ENCODE measurements around the gene NR2F6. TPM values are rescaled to one million over a fixed set of nuclear protein-coding genes. Genes with fewer than 3 reads are reported as not detected.
A peak's percentile ranks its signal among the peaks of the same experiment; 100 is the strongest.

The NR2F6 gene
- total and polyA plus RNA-seq, 2 experiments from 2014 or later = 64.0 to 209 TPM

DNA sequence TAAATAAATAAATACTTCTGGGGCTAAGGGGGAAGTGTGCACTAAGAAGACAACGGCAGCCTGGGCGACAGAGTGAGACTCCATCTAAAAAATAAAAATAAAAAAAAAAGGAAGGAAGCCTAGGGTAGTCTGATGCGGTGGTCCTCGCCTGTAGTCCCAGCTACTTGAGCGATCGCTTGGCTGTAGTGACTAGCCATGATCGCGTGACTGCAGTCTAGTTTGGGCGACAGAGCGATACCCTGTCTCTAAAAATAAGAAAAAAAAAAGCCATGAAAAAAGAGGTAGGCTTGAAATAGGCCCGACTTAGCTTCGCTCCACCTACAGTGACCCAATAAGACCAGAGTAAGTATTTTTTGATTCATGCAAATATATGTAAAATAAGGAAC, 20.9 kb upstream of the NR2F6 start:
- no peak overlapping the region for H2AFZ ChIP-seq

More for the DNA sequence above, 20.9 kb upstream of the NR2F6 start:
- peak; percentile 38 for DNase-seq (ENCODE audit: low spot score)
- no peak overlapping the region for H3K4me3 ChIP-seq
- Mint-ChIP-seq H3K4me3 (peak overlapping the region; percentile 96), H3K4me1 (peaks cover 20% of the 10 kb centered on the region), H3K36me3 (ENCODE audit: low read depth) (peaks cover 31% of the 10 kb centered on the region), H3K9me3 (peaks cover 6% of the 10 kb centered on the region; the same call in 2 of the 3 replicates), H3K27me3 (ENCODE audit: insufficient read depth, low read depth, poor library complexity) (peaks cover 23% of the 10 kb centered on the region), H3K27ac (peak overlapping the region; percentile 82)
- peak; percentile 1; the same call in 2 of the 3 replicates for ATAC-seq
- no peaks in the 10 kb centered on the region for H4K20me1 ChIP-seq (replicated peaks; ENCODE audit: insufficient read depth)
- H3K27me3 ChIP-seq (ENCODE audit: insufficient read depth) = no peaks in the 10 kb centered on the region
- H3K4me1 ChIP-seq (ENCODE audit: insufficient read depth) = 0 out of 2 replicates have a peak, but pooled peaks cover 5% of the 10 kb centered on the region
- H3K4me2 ChIP-seq = no peak overlapping the region
- TF ChIP-seq EZH2 (IDR thresholded peaks at IDR 0.05; ENCODE audit: low read depth, unreplicated experiment) = no peak
- no peak for TF ChIP-seq CREB1 (CRISPR knock-in tag; IDR thresholded peaks at IDR 0.05; ENCODE audit: low read depth)
- TF ChIP-seq ZNF331 (CRISPR knock-in tag; IDR thresholded peaks at IDR 0.05; ENCODE audit: low read depth) = no peak
- TF ChIP-seq JUNB (IDR thresholded peaks at IDR 0.05; ENCODE audit: unreplicated experiment) = no peak
- TF ChIP-seq, protein P1, sequence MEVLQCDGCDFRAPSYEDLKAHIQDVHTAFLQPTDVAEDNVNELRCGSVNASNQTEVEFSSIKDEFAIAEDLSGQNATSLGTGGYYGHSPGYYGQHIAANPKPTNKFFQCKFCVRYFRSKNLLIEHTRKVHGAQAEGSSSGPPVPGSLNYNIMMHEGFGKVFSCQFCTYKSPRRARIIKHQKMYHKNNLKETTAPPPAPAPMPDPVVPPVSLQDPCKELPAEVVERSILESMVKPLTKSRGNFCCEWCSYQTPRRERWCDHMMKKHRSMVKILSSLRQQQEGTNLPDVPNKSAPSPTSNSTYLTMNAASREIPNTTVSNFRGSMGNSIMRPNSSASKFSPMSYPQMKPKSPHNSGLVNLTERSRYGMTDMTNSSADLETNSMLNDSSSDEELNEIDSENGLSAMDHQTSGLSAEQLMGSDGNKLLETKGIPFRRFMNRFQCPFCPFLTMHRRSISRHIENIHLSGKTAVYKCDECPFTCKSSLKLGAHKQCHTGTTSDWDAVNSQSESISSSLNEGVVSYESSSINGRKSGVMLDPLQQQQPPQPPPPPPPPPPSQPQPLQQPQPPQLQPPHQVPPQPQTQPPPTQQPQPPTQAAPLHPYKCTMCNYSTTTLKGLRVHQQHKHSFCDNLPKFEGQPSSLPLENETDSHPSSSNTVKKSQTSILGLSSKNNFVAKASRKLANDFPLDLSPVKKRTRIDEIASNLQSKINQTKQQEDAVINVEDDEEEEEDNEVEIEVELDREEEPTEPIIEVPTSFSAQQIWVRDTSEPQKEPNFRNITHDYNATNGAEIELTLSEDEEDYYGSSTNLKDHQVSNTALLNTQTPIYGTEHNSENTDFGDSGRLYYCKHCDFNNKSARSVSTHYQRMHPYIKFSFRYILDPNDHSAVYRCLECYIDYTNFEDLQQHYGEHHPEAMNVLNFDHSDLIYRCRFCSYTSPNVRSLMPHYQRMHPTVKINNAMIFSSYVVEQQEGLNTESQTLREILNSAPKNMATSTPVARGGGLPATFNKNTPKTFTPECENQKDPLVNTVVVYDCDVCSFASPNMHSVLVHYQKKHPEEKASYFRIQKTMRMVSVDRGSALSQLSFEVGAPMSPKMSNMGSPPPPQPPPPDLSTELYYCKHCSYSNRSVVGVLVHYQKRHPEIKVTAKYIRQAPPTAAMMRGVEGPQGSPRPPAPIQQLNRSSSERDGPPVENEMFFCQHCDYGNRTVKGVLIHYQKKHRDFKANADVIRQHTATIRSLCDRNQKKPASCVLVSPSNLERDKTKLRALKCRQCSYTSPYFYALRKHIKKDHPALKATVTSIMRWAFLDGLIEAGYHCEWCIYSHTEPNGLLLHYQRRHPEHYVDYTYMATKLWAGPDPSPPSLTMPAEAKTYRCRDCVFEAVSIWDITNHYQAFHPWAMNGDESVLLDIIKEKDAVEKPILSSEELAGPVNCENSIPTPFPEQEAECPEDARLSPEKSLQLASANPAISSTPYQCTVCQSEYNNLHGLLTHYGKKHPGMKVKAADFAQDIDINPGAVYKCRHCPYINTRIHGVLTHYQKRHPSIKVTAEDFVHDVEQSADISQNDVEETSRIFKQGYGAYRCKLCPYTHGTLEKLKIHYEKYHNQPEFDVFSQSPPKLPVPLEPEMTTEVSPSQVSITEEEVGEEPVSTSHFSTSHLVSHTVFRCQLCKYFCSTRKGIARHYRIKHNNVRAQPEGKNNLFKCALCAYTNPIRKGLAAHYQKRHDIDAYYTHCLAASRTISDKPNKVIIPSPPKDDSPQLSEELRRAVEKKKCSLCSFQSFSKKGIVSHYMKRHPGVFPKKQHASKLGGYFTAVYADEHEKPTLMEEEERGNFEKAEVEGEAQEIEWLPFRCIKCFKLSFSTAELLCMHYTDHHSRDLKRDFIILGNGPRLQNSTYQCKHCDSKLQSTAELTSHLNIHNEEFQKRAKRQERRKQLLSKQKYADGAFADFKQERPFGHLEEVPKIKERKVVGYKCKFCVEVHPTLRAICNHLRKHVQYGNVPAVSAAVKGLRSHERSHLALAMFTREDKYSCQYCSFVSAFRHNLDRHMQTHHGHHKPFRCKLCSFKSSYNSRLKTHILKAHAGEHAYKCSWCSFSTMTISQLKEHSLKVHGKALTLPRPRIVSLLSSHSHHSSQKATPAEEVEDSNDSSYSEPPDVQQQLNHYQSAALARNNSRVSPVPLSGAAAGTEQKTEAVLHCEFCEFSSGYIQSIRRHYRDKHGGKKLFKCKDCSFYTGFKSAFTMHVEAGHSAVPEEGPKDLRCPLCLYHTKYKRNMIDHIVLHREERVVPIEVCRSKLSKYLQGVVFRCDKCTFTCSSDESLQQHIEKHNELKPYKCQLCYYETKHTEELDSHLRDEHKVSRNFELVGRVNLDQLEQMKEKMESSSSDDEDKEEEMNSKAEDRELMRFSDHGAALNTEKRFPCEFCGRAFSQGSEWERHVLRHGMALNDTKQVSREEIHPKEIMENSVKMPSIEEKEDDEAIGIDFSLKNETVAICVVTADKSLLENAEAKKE (CRISPR knock-in tag; IDR thresholded peaks at IDR 0.05) = no peak
- no peak for TF ChIP-seq EZH2phosphoT487 (IDR thresholded peaks at IDR 0.05; ENCODE audit: unreplicated experiment)
- peaks cover 6% of the 10 kb centered on the region; the same call in 1 of the 2 replicates for H3F3A ChIP-seq (replicated peaks; ENCODE audit: low read depth)
- H3K79me2 ChIP-seq (replicated peaks; ENCODE audit: insufficient read depth) = peaks cover 12% of the 10 kb centered on the region; the same call in 1 of the 2 replicates
- peaks cover 4% of the 10 kb centered on the region for H3K36me3 ChIP-seq (ENCODE audit: insufficient read depth)
- H3K9me2 ChIP-seq (ENCODE audit: insufficient read depth) = no peaks in the 10 kb centered on the region
- H3K27ac ChIP-seq (ENCODE audit: low read depth) = peak overlapping the region; percentile 90

All from GM23338 (cell line).